HG03520 (cell line): ENCODE measurements around the gene CTAGE1.
"Not testable (repeated sequence)": the region's sequence is repeated elsewhere in the genome, so short reads cannot be mapped to it uniquely, and the experiment has no call there.

Experiments
- ATAC-seq: cut with Tn5 transposase; IDR thresholded peaks from one replicate; pipeline ENCODE4 v1.9.1; 2021; ENCODE audit warnings: mild to moderate bottlenecking, moderate library complexity; ENCODE audit not compliant: unreplicated experiment

The CTAGE1 gene

GRCh38 chr18:22417496-22418188 is at the start of gene CTAGE1:
CTAGE1 (minus strand) TSS chr18:22417915; CDS start chr18:22417811, 104 bp downstream.
- no peak for ATAC-seq

GRCh38 chr18:22466608-22467395 is 49.1 kb upstream of the CTAGE1 start:
- no peak for ATAC-seq

- ATAC-seq, result no peak
These were observed 48.2 kb upstream of the CTAGE1 start for GRCh38 chr18:22465859-22466457.

GRCh38 chr18:22463076-22463475 is 45.4 kb upstream of the CTAGE1 start:
- no peak for ATAC-seq

GRCh38 chr18:22459491-22459890 is 41.8 kb upstream of the CTAGE1 start:
- no peak for ATAC-seq

GRCh38 chr18:22457524-22457923 is 39.8 kb upstream of the CTAGE1 start:
- no peak for ATAC-seq

GRCh38 chr18:22456547-22456946 is 38.8 kb upstream of the CTAGE1 start:
- ATAC-seq, result no peak

GRCh38 chr18:22456116-22456480 is 38.4 kb upstream of the CTAGE1 start:
- ATAC-seq, result no peak

GRCh38 chr18:22455425-22456115 is 37.9 kb upstream of the CTAGE1 start:
- no peak for ATAC-seq

GRCh38 chr18:22453315-22453714 is 35.6 kb upstream of the CTAGE1 start:
- no peak for ATAC-seq

- ATAC-seq, result no peak
These were observed 34.5 kb upstream of the CTAGE1 start for GRCh38 chr18:22452226-22452668.

- no peak for ATAC-seq
These were observed 34.1 kb upstream of the CTAGE1 start for GRCh38 chr18:22451796-22452195.

GRCh38 chr18:22450766-22451165 is 33.1 kb upstream of the CTAGE1 start:
- not testable (repeated sequence) for ATAC-seq

GRCh38 chr18:22450318-22450717 is 32.6 kb upstream of the CTAGE1 start:
- not testable (repeated sequence) for ATAC-seq

- ATAC-seq, result not testable (repeated sequence)
These were observed 32.0 kb upstream of the CTAGE1 start for GRCh38 chr18:22449753-22450152.

- ATAC-seq, result no peak
These were observed 30.5 kb upstream of the CTAGE1 start for GRCh38 chr18:22448238-22448637.

- no peak for ATAC-seq
These were observed 30.1 kb upstream of the CTAGE1 start for GRCh38 chr18:22447792-22448191.

GRCh38 chr18:22446911-22447310 is 29.2 kb upstream of the CTAGE1 start:
- no peak for ATAC-seq

- no peak for ATAC-seq
These were observed 28.6 kb upstream of the CTAGE1 start for GRCh38 chr18:22446325-22446724.

- no peak for ATAC-seq
These were observed 23.9 kb upstream of the CTAGE1 start for GRCh38 chr18:22441638-22442037.

GRCh38 chr18:22439447-22439846 is 21.7 kb upstream of the CTAGE1 start:
- no peak for ATAC-seq
